Gastrocnemius medialis (tissue), 4 donors: Measurements from ENCODE around the gene TALDO1. TPM values are rescaled to one million over a fixed set of nuclear protein-coding genes. Genes with fewer than 3 reads are reported as not detected.

Source experiments
- ATAC-seq, 2 donors: fragments of 150-250 bp; one replicate each; pipeline ENCODE4 v1.9.1; 2016
- DNase-seq, 2 donors: peaks; one replicate each; pipeline ENCODE4 v3.0.0-alpha.2; 2019
- H3K27ac ChIP-seq, 4 donors: fragments of 200-600 bp; sonication (generic); 1 replicate in 1 of 4; 2 replicates in 3 of 4; pipeline ENCODE4 v1.5.1; 2016 to 2018; ENCODE audit warnings: mild to moderate bottlenecking in 2 of 4, moderate library complexity in 1 of 4
- H3K27me3 ChIP-seq, 3 donors: fragments of 200-600 bp; sonication (generic) in 2 of 3; 1 replicate in 1 of 3; 2 replicates in 2 of 3; pipeline versions ENCODE4 v1.5.1 to v1.6.0; 2016 to 2019; ENCODE audit warnings: mild to moderate bottlenecking in 1 of 3, moderate library complexity in 1 of 3
- H3K36me3 ChIP-seq, 2 donors: fragments of 200-600 bp; sonication (generic) in 1 of 2; one replicate each; pipeline ENCODE4 v1.5.1; 2017 to 2018
- H3K4me1 ChIP-seq, 2 donors: fragments of 200-600 bp; sonication (generic) in 1 of 2; one replicate each; pipeline ENCODE4 v1.5.1; 2016 to 2017; ENCODE audit warnings: mild to moderate bottlenecking in 2 of 2
- H3K4me3 ChIP-seq, 4 donors: fragments of 200-600 bp; sonication (generic) in 3 of 4; 1 replicate in 1 of 4; 2 replicates in 3 of 4; pipeline ENCODE4 v1.5.1; 2016 to 2019; ENCODE audit warnings: mild to moderate bottlenecking in 2 of 4
- H3K9me3 ChIP-seq, 3 donors: fragments of 200-600 bp; sonication (generic) in 2 of 3; 1 replicate in 1 of 3; 2 replicates in 2 of 3; pipeline ENCODE4 v1.5.1; 2016 to 2019
- POLR2A ChIP-seq, 2 donors: fragments of 450-650 bp; IDR thresholded peaks; one replicate each; pipeline ENCODE4 v1.6.1; 2017; ENCODE audit warnings: antibody characterized with exemption in 2 of 2, mild to moderate bottlenecking in 2 of 2, moderate library complexity in 2 of 2
- in situ Hi-C, 4 donors: fragments of 200-750 bp; cut with MboI; loops; one replicate each; pipeline versions ENCODE4 v1.15.0 to v1.8.0; 2017; ENCODE audit warnings: low sequenced_read_pairs in 4 of 4
- intact Hi-C: fragments of 100-400 bp; cut with DNase I; formaldehyde crosslinking; loops from one replicate; pipeline ENCODE4 v1.15.1; 2023; ENCODE audit warnings: low total_unique reads
- total RNA-seq, 4 donors: library from RNA; depleted of rRNA; stranded (reverse); fragments of >200 nt; gene quantifications; one replicate each; pipeline versions ENCODE4 v1.1.0 to v1.2.3, GENCODE V29; 2016
- TF ChIP-seq, protein P1 (sequence below), 5 experiments: fragments of 450-650 bp in 3 of 5; fragments of 200-600 bp in 2 of 5; sonication (generic) in 2 of 5; IDR thresholded peaks in 4 of 5; conservative IDR thresholded peaks in 1 of 5; 1 replicate in 4 of 5; 2 replicates in 1 of 5; pipeline ENCODE4 v1.5.1; 2016 to 2019; ENCODE audit warnings: antibody characterized with exemption in 5 of 5, mild to moderate bottlenecking in 3 of 5, moderate library complexity in 3 of 5

Gene TALDO1
- total RNA-seq, 4 donors from 2014 or later, result 98.6 to 167 (median 153) TPM

DNA sequence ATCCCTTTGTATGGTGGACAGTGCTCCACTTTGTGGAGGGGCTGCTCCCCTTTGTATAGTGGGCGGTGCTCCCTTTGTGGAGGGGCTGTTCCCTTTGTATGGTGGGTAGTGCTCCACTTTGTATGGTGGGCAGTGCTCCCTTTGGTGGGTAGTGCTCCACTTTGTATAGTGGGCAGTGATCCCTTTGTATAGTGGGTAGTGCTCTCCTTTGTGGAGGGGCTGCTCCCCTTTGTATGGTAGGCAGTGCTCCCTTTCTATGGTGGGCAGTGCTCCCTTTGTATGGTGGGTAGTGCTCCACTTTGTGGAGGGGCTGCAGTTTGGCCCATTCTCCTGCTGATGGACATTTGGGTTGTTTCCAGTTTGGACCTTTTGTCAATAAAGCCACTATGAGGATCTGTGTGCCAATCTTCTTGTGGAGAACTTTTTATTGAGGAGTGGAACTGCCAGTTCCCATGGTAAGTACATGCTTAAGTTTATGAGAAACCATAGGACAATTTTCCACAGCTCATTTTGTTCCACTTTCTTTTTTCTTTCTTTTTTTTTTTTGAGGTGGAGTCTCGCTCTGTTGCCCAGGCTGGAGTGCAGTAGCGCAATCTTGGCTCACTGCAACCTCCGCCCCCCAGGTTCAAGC lies 4.6 kb upstream of the TALDO1 start:
- no peak for ATAC-seq
- peaks cover 0 to 6% of the 10 kb centered on the region in 2 donors for H3K4me1 ChIP-seq
- in situ Hi-C loops, result loop anchor here in 1 of 4 donors (25.0 kb wide), 1 partner anchor 180 kb away; the partner anchor contains the start of genes LMNTD2 and RASSF7

DNA sequence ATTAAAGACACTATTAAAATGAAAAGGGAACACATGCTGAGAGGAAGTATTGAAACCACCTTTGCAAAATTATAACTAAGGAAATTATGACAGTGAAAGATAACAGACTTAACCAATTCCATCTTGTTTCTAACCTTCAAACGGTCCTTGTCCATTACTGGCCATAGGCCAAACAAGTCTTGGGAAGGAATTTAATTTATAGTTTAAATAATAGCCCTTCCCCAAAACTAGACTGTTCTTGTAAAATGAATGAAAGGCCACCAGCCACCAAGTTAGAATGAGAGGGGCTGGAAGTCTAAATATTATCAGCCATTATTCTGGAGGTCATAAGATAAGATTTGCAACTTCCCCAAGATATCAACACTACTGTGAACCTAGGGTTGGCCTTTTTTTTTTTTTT lies 1.8 kb upstream of the TALDO1 start:
- intact Hi-C loops (loop anchor here (5.0 kb wide), 1 partner anchor 48 kb away; the partner anchor contains the start of genes DEAF1 and TMEM80), in situ Hi-C loops (loop anchor here in 1 of 4 donors (25.0 kb wide), 1 partner anchor 183 kb away; the partner anchor contains the start of genes LMNTD2 and RASSF7)
- peaks cover 13 to 16% of the 10 kb centered on the region in 2 donors for H3K4me1 ChIP-seq
- no peaks in the 10 kb centered on the region for H3K36me3 ChIP-seq
- no peaks in the 10 kb centered on the region for H3K27me3 ChIP-seq
- no peak overlapping the region for H3K4me3 ChIP-seq
- H3K9me3 ChIP-seq, result no peaks in the 10 kb centered on the region
- H3K27ac ChIP-seq, result no peak overlapping the region
- no peak for DNase-seq
- TF ChIP-seq, protein P1, sequence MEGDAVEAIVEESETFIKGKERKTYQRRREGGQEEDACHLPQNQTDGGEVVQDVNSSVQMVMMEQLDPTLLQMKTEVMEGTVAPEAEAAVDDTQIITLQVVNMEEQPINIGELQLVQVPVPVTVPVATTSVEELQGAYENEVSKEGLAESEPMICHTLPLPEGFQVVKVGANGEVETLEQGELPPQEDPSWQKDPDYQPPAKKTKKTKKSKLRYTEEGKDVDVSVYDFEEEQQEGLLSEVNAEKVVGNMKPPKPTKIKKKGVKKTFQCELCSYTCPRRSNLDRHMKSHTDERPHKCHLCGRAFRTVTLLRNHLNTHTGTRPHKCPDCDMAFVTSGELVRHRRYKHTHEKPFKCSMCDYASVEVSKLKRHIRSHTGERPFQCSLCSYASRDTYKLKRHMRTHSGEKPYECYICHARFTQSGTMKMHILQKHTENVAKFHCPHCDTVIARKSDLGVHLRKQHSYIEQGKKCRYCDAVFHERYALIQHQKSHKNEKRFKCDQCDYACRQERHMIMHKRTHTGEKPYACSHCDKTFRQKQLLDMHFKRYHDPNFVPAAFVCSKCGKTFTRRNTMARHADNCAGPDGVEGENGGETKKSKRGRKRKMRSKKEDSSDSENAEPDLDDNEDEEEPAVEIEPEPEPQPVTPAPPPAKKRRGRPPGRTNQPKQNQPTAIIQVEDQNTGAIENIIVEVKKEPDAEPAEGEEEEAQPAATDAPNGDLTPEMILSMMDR (IDR thresholded peaks at IDR 0.05 in 4 of 5, conservative IDR thresholded peaks at IDR 0.05 in 1 of 5), result no peak
- TF ChIP-seq POLR2A (IDR thresholded peaks at IDR 0.05), result no peak
- ATAC-seq, result no peak

More for the DNA sequence above, 4.6 kb upstream of the TALDO1 start:
- H3K9me3 ChIP-seq, result no peaks in the 10 kb centered on the region
- intact Hi-C loops, result no loop called here
- no peak overlapping the region for H3K4me3 ChIP-seq
- H3K27ac ChIP-seq, result no peak overlapping the region
- H3K36me3 ChIP-seq, result no peaks in the 10 kb centered on the region
- TF ChIP-seq, protein P1 (IDR thresholded peaks at IDR 0.05 in 4 of 5, conservative IDR thresholded peaks at IDR 0.05 in 1 of 5), result no peak
- TF ChIP-seq POLR2A (IDR thresholded peaks at IDR 0.05), result no peak
- DNase-seq, result no peak
- no peaks in the 10 kb centered on the region for H3K27me3 ChIP-seq

DNA sequence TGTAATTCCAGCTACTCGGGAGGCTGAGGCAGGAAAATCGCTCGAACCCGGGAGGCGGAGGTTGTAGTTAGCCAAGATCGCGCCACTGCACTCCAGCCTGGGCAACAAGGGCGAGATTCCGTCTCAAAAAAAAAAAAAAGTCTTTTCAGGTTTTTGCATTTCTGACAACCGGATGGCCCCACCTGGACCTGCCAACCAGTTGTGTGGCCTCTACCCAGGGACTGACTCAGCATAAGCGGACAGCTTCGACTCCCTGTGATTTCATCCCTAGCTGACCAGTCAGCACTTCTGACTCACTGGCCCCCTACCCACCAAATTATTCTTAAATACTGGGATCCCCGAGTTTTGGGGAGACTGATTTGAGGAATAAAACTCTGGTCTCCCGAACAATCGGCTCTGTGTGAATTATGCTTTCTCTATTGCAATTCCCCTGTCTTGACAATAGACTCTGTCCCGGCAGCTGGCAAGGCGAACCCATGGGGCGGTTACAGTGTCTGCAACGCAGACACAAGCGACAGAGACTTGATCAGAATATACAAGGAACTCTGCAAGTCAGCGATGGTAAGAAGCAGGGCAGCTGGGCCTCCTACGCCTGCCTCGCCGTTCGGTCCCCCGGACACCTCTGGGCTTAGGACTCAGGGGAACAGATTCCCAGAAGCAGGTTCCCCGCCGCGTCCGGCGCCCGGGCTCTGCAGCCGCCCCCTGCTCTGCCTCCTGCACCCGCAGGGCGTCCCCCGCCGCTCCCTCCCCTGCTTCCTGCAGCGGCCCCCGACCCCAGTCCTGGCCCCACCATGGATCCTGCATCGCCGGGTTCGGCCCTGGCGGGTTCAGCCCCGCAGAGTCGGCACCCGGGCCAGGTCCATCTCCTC lies 741 bp upstream of the TALDO1 start:
- H3K27me3 ChIP-seq, result no peaks in the 10 kb centered on the region
- TF ChIP-seq POLR2A (IDR thresholded peaks at IDR 0.05), result no peak
- TF ChIP-seq, protein P1 (IDR thresholded peaks at IDR 0.05 in 4 of 5, conservative IDR thresholded peaks at IDR 0.05 in 1 of 5), result no peak
- in situ Hi-C loops, result loop anchor here in 1 of 4 donors (25.0 kb wide), 1 partner anchor 184 kb away; the partner anchor contains the start of genes LMNTD2 and RASSF7
- intact Hi-C loops, result loop anchor here (1.0 to 5.0 kb wide), 3 partner anchors 31 to 52 kb away; partner anchors contain the start of genes DEAF1, GATD1, SLC25A22 and TMEM80
- H3K4me1 ChIP-seq, result peaks cover 13 to 16% of the 10 kb centered on the region in 2 donors
- no peaks in the 10 kb centered on the region for H3K9me3 ChIP-seq
- peak overlapping the region; percentile 67 to 99 (median 85) for H3K4me3 ChIP-seq
- ATAC-seq (peak; percentile 38 to 65), DNase-seq (peak in 1 of 2 donors; percentile 44)
- H3K27ac ChIP-seq, result peak overlapping the region; percentile 78 to 98 (median 93)
- H3K36me3 ChIP-seq, result no peaks in the 10 kb centered on the region

DNA sequence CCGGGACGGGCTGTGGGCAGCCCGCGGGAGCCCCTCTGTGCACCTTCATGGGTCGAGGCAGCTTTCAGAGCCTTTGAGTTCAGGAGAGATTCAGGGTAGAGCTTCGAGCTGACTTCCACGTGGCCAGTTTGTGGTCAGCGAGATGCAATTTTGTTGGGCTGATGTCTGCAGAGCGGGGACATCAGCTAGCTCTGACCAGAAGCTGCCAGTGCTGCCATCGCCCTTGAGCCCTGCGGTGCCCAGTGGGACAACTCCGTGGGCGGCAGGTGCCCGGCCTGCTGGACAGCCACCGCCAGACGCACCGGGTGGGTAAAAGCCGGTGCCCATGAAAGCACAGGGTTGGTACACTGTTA lies 719 bp downstream of the TALDO1 start:
- TF ChIP-seq, protein P1 (IDR thresholded peaks at IDR 0.05 in 4 of 5, conservative IDR thresholded peaks at IDR 0.05 in 1 of 5), result no peak
- no peak for TF ChIP-seq POLR2A (IDR thresholded peaks at IDR 0.05)
- peak overlapping the region; percentile 67 to 99 (median 85) for H3K4me3 ChIP-seq
- ATAC-seq (peak; percentile 16 to 26), DNase-seq (no peak)
- no peaks in the 10 kb centered on the region for H3K36me3 ChIP-seq
- no peaks in the 10 kb centered on the region for H3K27me3 ChIP-seq
- in situ Hi-C loops (loop anchor here in 1 of 4 donors (25.0 kb wide), 1 partner anchor 186 kb away; the partner anchor contains the start of genes LMNTD2 and RASSF7), intact Hi-C loops (loop anchor here (2.0 to 5.0 kb wide), 2 partner anchors 17 to 51 kb away; partner anchors contain the start of genes DEAF1 and TMEM80)
- H3K9me3 ChIP-seq, result no peaks in the 10 kb centered on the region
- peak overlapping the region; percentile 78 to 98 (median 93) for H3K27ac ChIP-seq
- peaks cover 13 to 16% of the 10 kb centered on the region in 2 donors for H3K4me1 ChIP-seq
